Esophagus muscularis mucosa (tissue), 4 donors: ENCODE data around the gene ANXA7. TPM values are rescaled to one million over a fixed set of nuclear protein-coding genes. Genes with fewer than 3 reads are reported as not detected.

Source experiments
- DNase-seq: peaks from one replicate; pipeline ENCODE4 v3.0.0-alpha.2; 2017; ENCODE audit errors: extremely low spot score
- H3K27ac ChIP-seq, 4 donors: fragments of 200-600 bp; sonication (generic); replicated peaks in 1 of 4; 1 replicate in 3 of 4; 2 replicates in 1 of 4; pipeline ENCODE4 v1.5.1; 2016 to 2019; ENCODE audit warnings: mild to moderate bottlenecking in 1 of 4
- H3K27me3 ChIP-seq, 4 donors: fragments of 200-600 bp; sonication (generic); one replicate each; pipeline versions ENCODE4 v1.5.1 to v1.6.0; 2016 to 2019
- H3K36me3 ChIP-seq, 4 donors: fragments of 200-600 bp; sonication (generic); one replicate each; pipeline ENCODE4 v1.5.1; 2016 to 2019
- H3K4me1 ChIP-seq, 4 donors: fragments of 200-600 bp; sonication (generic); one replicate each; pipeline ENCODE4 v1.5.1; 2016 to 2019
- H3K4me3 ChIP-seq, 4 donors: fragments of 200-600 bp; sonication (generic); 1 replicate in 2 of 4; 2 replicates in 2 of 4; pipeline ENCODE4 v1.5.1; 2016 to 2019; ENCODE audit warnings: mild to moderate bottlenecking in 4 of 4, moderate library complexity in 1 of 4
- H3K9me3 ChIP-seq, 4 donors: fragments of 200-600 bp; sonication (generic); 1 replicate in 3 of 4; 2 replicates in 1 of 4; pipeline ENCODE4 v1.5.1; 2016 to 2019
- EP300 ChIP-seq: sonication (generic); formaldehyde crosslinking; IDR thresholded peaks from one replicate; pipeline ENCODE4 v1.6.1; 2017; ENCODE audit warnings: antibody characterized with exemption
- POLR2A ChIP-seq: fragments of 450-650 bp; IDR thresholded peaks from one replicate; pipeline ENCODE4 v1.6.1; 2017; ENCODE audit warnings: antibody characterized with exemption, moderate library complexity, mild to moderate bottlenecking, low read depth
- POLR2AphosphoS5 ChIP-seq, 2 donors: sonication (generic); formaldehyde crosslinking; IDR thresholded peaks; one replicate each; pipeline ENCODE4 v1.6.1; 2017; ENCODE audit warnings: antibody characterized with exemption in 2 of 2
- WGBS: methylation state at CpG from one replicate; pipeline ENCODE4 v1.1.5; 2018; 5-methylcytosine and 5-hydroxymethylcytosine counted together
- intact Hi-C: fragments of 100-400 bp; cut with DNase I; formaldehyde crosslinking; loops from one replicate; pipeline ENCODE4 v1.15.1; 2023
- total RNA-seq, 4 donors: library from RNA; depleted of rRNA; stranded (reverse); fragments of >200 nt; gene quantifications; one replicate each; pipeline versions ENCODE4 v1.1.0 to v1.2.1, GENCODE V29; 2016
- TF ChIP-seq, protein P1 (sequence below), 3 experiments: fragments of 200-600 bp in 2 of 3; fragments of 450-650 bp in 1 of 3; sonication (generic) in 2 of 3; IDR thresholded peaks; one replicate each; pipeline ENCODE4 v1.5.1; 2017 to 2019; ENCODE audit warnings: antibody characterized with exemption in 3 of 3, mild to moderate bottlenecking in 2 of 3, moderate library complexity in 1 of 3

The ANXA7 gene
- total RNA-seq, 4 donors from 2014 or later = 105 to 135 (median 128) TPM

DNA sequence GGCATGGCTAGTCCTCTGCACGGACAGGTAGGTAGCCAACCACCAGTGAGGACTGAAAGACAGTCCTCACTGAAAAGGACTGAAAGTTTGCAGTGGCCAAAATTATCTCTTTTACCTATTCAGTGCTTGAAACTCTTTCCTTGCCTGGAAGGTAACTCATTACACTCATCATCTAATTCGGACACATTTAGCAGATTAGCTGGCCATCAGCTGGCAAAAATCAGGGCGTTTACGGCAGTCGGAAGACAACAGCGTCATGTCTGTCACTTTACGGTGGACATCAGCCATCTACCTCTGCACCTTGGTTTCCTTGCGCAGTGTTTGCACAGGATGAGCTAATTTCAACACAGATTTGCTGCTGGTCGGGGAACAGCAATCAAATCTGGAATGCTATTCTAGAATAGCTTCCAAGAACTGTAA is 740 bp downstream of the ANXA7 start:
- intact Hi-C loops = loop anchor here (5.0 kb wide), 1 partner anchor 161 kb away; the partner anchor contains the start of gene MRPS16
- WGBS = 3% methylated on average over 9 of the region's 9 CpGs
- Histone ChIP-seq H3K4me1 (peaks cover 21 to 27% (median 27%) of the 10 kb centered on the region in 4 donors), H3K9me3 (no peaks in the 10 kb centered on the region), H3K4me3 (peak overlapping the region; percentile 79 to 90 (median 84)), H3K27me3 (no peaks in the 10 kb centered on the region), H3K36me3 (peaks cover 0 to under 1% (median 0%) of the 10 kb centered on the region in 4 donors), H3K27ac (peak overlapping the region; percentile 91 to 97 (median 94))
- DNase-seq = no peak
- no peak for TF ChIP-seq POLR2A
- TF ChIP-seq POLR2AphosphoS5 (IDR thresholded peaks at IDR 0.05) = no peak
- TF ChIP-seq, protein P1, sequence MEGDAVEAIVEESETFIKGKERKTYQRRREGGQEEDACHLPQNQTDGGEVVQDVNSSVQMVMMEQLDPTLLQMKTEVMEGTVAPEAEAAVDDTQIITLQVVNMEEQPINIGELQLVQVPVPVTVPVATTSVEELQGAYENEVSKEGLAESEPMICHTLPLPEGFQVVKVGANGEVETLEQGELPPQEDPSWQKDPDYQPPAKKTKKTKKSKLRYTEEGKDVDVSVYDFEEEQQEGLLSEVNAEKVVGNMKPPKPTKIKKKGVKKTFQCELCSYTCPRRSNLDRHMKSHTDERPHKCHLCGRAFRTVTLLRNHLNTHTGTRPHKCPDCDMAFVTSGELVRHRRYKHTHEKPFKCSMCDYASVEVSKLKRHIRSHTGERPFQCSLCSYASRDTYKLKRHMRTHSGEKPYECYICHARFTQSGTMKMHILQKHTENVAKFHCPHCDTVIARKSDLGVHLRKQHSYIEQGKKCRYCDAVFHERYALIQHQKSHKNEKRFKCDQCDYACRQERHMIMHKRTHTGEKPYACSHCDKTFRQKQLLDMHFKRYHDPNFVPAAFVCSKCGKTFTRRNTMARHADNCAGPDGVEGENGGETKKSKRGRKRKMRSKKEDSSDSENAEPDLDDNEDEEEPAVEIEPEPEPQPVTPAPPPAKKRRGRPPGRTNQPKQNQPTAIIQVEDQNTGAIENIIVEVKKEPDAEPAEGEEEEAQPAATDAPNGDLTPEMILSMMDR (IDR thresholded peaks at IDR 0.05) = no peak
- no peak for TF ChIP-seq EP300

DNA sequence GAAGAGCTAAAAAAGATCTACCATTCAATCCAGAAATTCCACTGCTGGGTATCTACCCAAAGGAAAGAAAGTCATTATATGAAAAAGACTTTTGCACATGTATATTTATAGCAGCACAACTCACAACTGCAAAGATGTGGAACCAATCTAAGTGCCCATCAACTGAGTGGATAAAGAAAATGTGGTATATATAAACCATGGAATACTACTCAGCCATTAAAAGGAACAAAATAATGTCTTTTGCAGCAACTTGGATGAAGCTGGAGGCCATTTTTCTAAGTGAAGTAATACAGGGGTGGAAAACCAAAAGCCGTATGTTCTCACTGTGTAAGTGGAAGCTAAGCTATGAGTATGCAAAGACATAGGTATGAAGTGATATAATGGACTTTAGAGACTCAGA is 3.0 kb downstream of the ANXA7 start:
- intact Hi-C loops = loop anchor here (5.0 kb wide), 1 partner anchor 159 kb away; the partner anchor contains the start of gene MRPS16
- H3K27me3 ChIP-seq = no peaks in the 10 kb centered on the region
- no peak overlapping the region for H3K4me3 ChIP-seq
- WGBS = 100% methylated on average over 1 of the region's 1 CpG
- no peak overlapping the region for H3K27ac ChIP-seq
- DNase-seq = no peak
- peaks cover 26 to 38% (median 29%) of the 10 kb centered on the region in 4 donors for H3K4me1 ChIP-seq
- H3K36me3 ChIP-seq = peaks cover 0 to 14% (median 5%) of the 10 kb centered on the region in 4 donors
- TF ChIP-seq POLR2AphosphoS5 (IDR thresholded peaks at IDR 0.05) = no peak
- TF ChIP-seq POLR2A = no peak
- H3K9me3 ChIP-seq = no peaks in the 10 kb centered on the region

DNA sequence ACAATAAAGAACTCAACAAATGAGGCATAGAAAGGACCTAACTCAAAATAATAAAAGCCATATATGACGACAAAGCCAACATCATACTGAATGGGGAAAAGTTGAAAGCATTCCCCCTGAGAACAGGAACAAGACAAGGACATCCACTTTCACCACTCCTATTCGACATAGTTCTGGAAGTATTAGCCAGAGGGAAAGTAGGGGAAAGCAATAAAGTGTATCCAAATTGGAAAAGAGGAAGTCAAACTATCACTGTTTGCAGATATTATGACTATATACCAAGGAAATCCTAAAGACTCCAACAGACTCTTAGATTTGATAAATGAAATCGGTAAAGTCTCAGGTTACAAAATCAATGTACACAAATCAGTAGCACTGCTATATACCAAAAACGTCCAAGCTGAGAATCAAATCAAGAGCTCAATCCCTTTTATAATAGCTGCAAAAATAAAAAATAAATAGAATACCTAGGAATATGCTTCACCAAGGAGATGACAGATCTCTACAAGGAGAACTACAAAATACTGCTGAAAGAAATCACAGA is 4.8 kb downstream of the ANXA7 start:
- Histone ChIP-seq H3K9me3 (no peaks in the 10 kb centered on the region), H3K27ac (no peak overlapping the region), H3K4me3 (no peak overlapping the region), H3K4me1 (peaks cover 23 to 41% (median 31%) of the 10 kb centered on the region in 4 donors), H3K27me3 (no peaks in the 10 kb centered on the region), H3K36me3 (peaks cover 0 to 14% (median 5%) of the 10 kb centered on the region in 4 donors)
- no peak for TF ChIP-seq POLR2A
- no peak for TF ChIP-seq EP300
- TF ChIP-seq, protein P1 (IDR thresholded peaks at IDR 0.05) = no peak
- TF ChIP-seq POLR2AphosphoS5 (IDR thresholded peaks at IDR 0.05) = no peak
- no peak for DNase-seq
- intact Hi-C loops = no loop called here
- WGBS = 73% methylated on average over 4 of the region's 4 CpGs

DNA sequence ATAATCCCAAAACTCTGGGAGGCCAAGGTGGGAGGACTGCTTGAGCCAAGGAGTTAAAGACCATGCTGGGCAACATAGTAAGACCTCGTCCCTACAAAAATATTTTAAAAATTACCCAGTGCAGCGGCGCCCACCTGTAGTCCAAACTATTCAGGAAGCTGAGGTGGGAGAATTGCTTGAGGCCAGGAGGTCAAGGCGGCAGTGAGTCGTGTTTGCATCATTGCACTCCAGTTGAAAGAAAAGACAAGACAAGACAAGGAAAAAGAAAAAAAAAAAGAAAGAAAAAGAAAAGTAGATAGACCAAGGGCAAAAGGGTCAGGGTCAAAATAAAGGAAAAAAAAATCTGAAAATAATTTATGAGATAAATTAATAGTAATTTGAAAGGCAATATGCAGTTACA is 5.8 kb downstream of the ANXA7 start:
- no peak for TF ChIP-seq EP300
- no peak for TF ChIP-seq POLR2AphosphoS5 (IDR thresholded peaks at IDR 0.05)
- TF ChIP-seq, protein P1 (IDR thresholded peaks at IDR 0.05) = no peak
- TF ChIP-seq POLR2A = no peak

DNA sequence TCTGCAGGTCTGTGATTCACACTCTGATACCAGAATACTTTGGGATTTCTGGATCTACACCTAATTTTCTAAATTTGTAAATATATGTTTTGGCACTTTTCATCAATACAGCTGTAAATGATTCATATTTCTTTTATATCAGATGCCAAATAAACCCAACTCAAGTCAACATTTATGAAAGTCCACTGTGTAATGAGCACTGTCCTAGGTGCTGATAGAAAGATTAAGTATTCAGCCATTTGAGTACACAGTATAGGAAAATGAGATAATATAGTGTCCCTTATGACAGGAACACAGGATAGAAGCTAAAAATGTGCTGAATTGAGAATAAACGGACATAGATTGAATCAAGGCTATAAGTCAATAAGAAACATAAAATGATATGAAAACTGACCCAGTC is 6.4 kb downstream of the ANXA7 start:
- intact Hi-C loops = no loop called here
- H3K4me1 ChIP-seq = peaks cover 16 to 39% (median 24%) of the 10 kb centered on the region in 4 donors
- no peak for TF ChIP-seq EP300
- TF ChIP-seq, protein P1 (IDR thresholded peaks at IDR 0.05) = no peak
- no peak for TF ChIP-seq POLR2A
- TF ChIP-seq POLR2AphosphoS5 (IDR thresholded peaks at IDR 0.05) = no peak
- H3K27me3 ChIP-seq = no peaks in the 10 kb centered on the region
- no peak overlapping the region for H3K4me3 ChIP-seq
- 88% methylated on average over 1 of the region's 1 CpG for WGBS
- no peaks in the 10 kb centered on the region for H3K9me3 ChIP-seq
- H3K36me3 ChIP-seq = peaks cover 0 to 14% (median 5%) of the 10 kb centered on the region in 4 donors
- H3K27ac ChIP-seq = no peak overlapping the region
- DNase-seq = no peak

More for the DNA sequence above, 5.8 kb downstream of the ANXA7 start:
- intact Hi-C loops = no loop called here
- DNase-seq = no peak
- peaks cover 0 to 14% (median 5%) of the 10 kb centered on the region in 4 donors for H3K36me3 ChIP-seq
- WGBS = 92% methylated on average over 5 of the region's 5 CpGs
- H3K27me3 ChIP-seq = no peaks in the 10 kb centered on the region
- no peaks in the 10 kb centered on the region for H3K9me3 ChIP-seq
- H3K4me3 ChIP-seq = no peak overlapping the region
- H3K27ac ChIP-seq = no peak overlapping the region
- H3K4me1 ChIP-seq = peaks cover 22 to 41% (median 30%) of the 10 kb centered on the region in 4 donors
